Ishikawa (cell line): Measurements from ENCODE around the gene GMPPA.

Experiments used
- CEBPB ChIP-seq: IDR thresholded peaks from 2 replicates; pipeline ENCODE4 v1.6.1; 2012
- CREB1 ChIP-seq: IDR thresholded peaks from 2 replicates; pipeline ENCODE4 v1.6.1; 2012; ENCODE audit warnings: low read depth
- EGR1 ChIP-seq: IDR thresholded peaks from 2 replicates; pipeline ENCODE4 v1.6.1; 2012
- EP300 ChIP-seq: IDR thresholded peaks from 2 replicates; pipeline ENCODE4 v1.6.1; 2012; ENCODE audit warnings: borderline replicate concordance
- FOXM1 ChIP-seq: IDR thresholded peaks from 2 replicates; pipeline ENCODE4 v1.6.1; 2012; ENCODE audit warnings: low read depth, borderline replicate concordance
- NFIC ChIP-seq: IDR thresholded peaks from 2 replicates; pipeline ENCODE4 v1.6.1; 2012
- RAD21 ChIP-seq: IDR thresholded peaks from 2 replicates; pipeline ENCODE4 v1.6.1; 2012; ENCODE audit warnings: low read depth
- REST ChIP-seq: IDR thresholded peaks from 2 replicates; pipeline ENCODE4 v1.6.1; 2012; ENCODE audit warnings: low read depth, mild to moderate bottlenecking
- TAF1 ChIP-seq: IDR thresholded peaks from 2 replicates; pipeline ENCODE4 v1.6.1; 2012; ENCODE audit warnings: low read depth, mild to moderate bottlenecking
- TCF12 ChIP-seq: IDR thresholded peaks from 2 replicates; pipeline ENCODE4 v1.6.1; 2012; ENCODE audit warnings: low read depth
- TEAD4 ChIP-seq: IDR thresholded peaks from 2 replicates; pipeline ENCODE4 v1.6.1; 2012
- YY1 ChIP-seq: IDR thresholded peaks from 2 replicates; pipeline ENCODE4 v1.6.1; 2012; ENCODE audit warnings: low read depth
- ZBTB7A ChIP-seq: IDR thresholded peaks from 2 replicates; pipeline ENCODE4 v1.6.1; 2012; ENCODE audit warnings: low read depth
- TF ChIP-seq, protein P1 (sequence below): IDR thresholded peaks from 2 replicates; pipeline ENCODE4 v1.6.1; 2012
- TF ChIP-seq, protein P2 (sequence below): IDR thresholded peaks from 2 replicates; pipeline ENCODE4 v1.6.1; 2012

Gene GMPPA

GRCh38 chr2:219486380-219486959 lies 12.2 kb upstream of the GMPPA start:
- TF ChIP-seq EGR1 (no peak), FOXM1 (no peak), YY1 (no peak), TEAD4 (no peak), REST (no peak), CREB1 (no peak), TCF12 (no peak), RAD21 (no peak), NFIC (no peak), CEBPB (no peak), TAF1 (no peak), EP300 (no peak), ZBTB7A (no peak)
- TF ChIP-seq, protein P1, sequence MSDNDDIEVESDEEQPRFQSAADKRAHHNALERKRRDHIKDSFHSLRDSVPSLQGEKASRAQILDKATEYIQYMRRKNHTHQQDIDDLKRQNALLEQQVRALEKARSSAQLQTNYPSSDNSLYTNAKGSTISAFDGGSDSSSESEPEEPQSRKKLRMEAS, result no peak
- TF ChIP-seq, protein P2, sequence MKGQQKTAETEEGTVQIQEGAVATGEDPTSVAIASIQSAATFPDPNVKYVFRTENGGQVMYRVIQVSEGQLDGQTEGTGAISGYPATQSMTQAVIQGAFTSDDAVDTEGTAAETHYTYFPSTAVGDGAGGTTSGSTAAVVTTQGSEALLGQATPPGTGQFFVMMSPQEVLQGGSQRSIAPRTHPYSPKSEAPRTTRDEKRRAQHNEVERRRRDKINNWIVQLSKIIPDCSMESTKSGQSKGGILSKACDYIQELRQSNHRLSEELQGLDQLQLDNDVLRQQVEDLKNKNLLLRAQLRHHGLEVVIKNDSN, result no peak

DNA sequence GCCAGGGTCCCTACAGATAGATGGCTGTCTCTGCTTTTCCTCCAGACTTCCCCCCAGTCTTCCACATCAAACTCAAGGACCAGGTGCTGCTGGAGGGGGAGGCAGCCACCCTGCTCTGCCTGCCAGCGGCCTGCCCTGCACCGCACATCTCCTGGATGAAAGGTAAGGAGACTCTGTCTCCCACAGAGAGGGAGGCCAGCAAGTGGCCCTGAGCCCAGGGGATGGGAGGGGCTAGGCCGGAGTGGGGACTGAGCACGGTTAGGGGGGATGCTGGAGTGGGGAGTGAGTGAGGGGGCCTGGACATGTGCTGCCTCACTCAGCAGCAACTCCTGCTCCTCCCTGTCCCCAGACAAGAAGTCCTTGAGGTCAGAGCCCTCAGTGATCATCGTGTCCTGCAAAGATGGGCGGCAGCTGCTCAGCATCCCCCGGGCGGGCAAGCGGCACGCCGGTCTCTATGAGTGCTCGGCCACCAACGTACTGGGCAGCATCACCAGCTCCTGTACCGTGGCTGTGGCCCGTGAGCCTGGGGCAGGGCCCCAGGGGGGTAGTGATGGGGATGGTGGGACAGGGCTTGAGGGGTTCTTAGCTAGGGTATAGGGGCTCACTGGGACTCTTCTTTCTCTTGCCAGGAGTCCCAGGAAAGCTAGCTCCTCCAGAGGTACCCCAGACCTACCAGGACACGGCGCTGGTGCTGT lies 10.4 kb upstream of the GMPPA start:
- TF ChIP-seq CEBPB (no peak), REST (no peak), EGR1 (no peak), FOXM1 (no peak), NFIC (no peak), TEAD4 (no peak), TAF1 (no peak), EP300 (no peak), YY1 (no peak)
- TF ChIP-seq, protein P2, result no peak
- TF ChIP-seq, protein P1, result no peak

DNA sequence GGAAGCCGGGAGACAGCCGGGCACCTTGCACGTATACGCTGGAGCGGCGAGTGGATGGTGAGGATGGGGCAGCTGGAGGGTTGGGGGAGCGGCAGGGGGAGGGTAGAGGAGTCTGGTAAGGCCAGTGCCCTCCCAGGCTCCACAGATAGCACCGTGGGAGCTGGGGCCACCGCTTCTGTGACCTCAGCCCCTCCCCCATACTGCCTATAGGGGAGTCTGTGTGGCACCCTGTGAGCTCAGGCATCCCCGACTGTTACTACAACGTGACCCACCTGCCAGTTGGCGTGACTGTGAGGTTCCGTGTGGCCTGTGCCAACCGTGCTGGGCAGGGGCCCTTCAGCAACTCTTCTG lies 9.9 kb upstream of the GMPPA start:
- TF ChIP-seq, protein P1, result no peak
- TF ChIP-seq ZBTB7A (no peak), CEBPB (no peak), EP300 (no peak), FOXM1 (no peak), CREB1 (no peak), RAD21 (no peak), EGR1 (no peak), TAF1 (no peak), REST (no peak), YY1 (no peak)
- TF ChIP-seq, protein P2, result no peak
